HepG2 (cell line): ENCODE data around the gene LRRC19. TPM values are rescaled to one million over a fixed set of nuclear protein-coding genes. Genes with fewer than 3 reads are reported as not detected.

Experiments used
- ATAC-seq: fragments of 200-7000 bp; cut with Tn5 transposase; 3 replicates; pipeline ENCODE4 v1.9.1; 2020; ENCODE audit warnings: mild to moderate bottlenecking, moderate library complexity
- BruUV-seq: library from RNA; stranded (reverse); fragments of 400-500 nt; replicated peaks from 2 replicates; lab custom pipeline; 2021; lab: Mats Ljungman, UMichigan
- CTCF ChIA-PET: fragments of 300-600 bp; formaldehyde crosslinking; extraction: SDS; loops from one replicate; lab custom pipeline; 2021; ENCODE audit warnings: low total read pairs, inconsistent platforms, low intra/inter-chr PET ratio; lab: Yijun Ruan, JAX
- POLR2A ChIA-PET: fragments of 350-600 bp; sonication (Branson Sonifier 250); formaldehyde crosslinking; loops from one replicate; lab custom pipeline; 2020; ENCODE audit warnings: antibody characterized with exemption, inconsistent platforms; lab: Yijun Ruan, JAX
- DNase-seq: peaks from one replicate; pipeline ENCODE4 v3.0.0-alpha.2; 2015; ENCODE audit warnings: low spot score
- FAIRE-seq: peaks from 3 replicates; lab custom pipeline; 2011; peaks lifted over from hg19 to GRCh38; lab: Jason Lieb, UNC
- H2AFZ ChIP-seq: one replicate; pipeline ENCODE4 v1.6.1; 2011; ENCODE audit warnings: low read length, inconsistent platforms
- H3K27ac ChIP-seq: fragments of 300-600 bp; 3 replicates; pipeline ENCODE4 v1.8.0; 2011; ENCODE audit warnings: mixed run types, mild to moderate bottlenecking, mixed read lengths, low read length, inconsistent platforms; ENCODE audit not compliant: insufficient read depth; ENCODE audit errors: extremely low read length
- H3K27me3 ChIP-seq, 2 experiments: fragments of 200-600 bp in 1 of 2; 2 replicates in 1 of 2; 3 replicates in 1 of 2; pipeline versions ENCODE4 v1.6.0 to v1.8.0; 2011; ENCODE audit warnings: low read length in 2 of 2, mild to moderate bottlenecking in 2 of 2, moderate library complexity in 2 of 2, inconsistent platforms in 1 of 2; ENCODE audit not compliant: insufficient read depth in 2 of 2, control insufficient read depth in 1 of 2
- H3K36me3 ChIP-seq, 2 experiments: fragments of 200-600 bp in 1 of 2; replicated peaks in 1 of 2; 2 replicates in 1 of 2; 3 replicates in 1 of 2; pipeline versions ENCODE4 v1.5.1 to v1.8.0; 2011; ENCODE audit warnings: low read length in 2 of 2, inconsistent platforms in 1 of 2; ENCODE audit not compliant: insufficient read depth in 2 of 2, control insufficient read depth in 1 of 2
- H3K4me1 ChIP-seq: 2 replicates; pipeline ENCODE4 v1.5.1; 2012; ENCODE audit warnings: low read length, inconsistent platforms; ENCODE audit not compliant: insufficient read depth
- H3K4me2 ChIP-seq: 2 replicates; pipeline ENCODE4 v1.6.0; 2011; ENCODE audit warnings: low read depth, low read length, inconsistent platforms
- H3K4me3 ChIP-seq, 3 experiments: fragments of 200-600 bp in 1 of 3; sonication (generic), shearing (Covaris generic) in 1 of 3; replicated peaks in 1 of 3; 2 replicates each; pipeline ENCODE4 v1.5.1; 2011 to 2016; ENCODE audit warnings: low read length in 3 of 3, inconsistent platforms in 2 of 3, low read depth in 2 of 3, mild to moderate bottlenecking in 2 of 3, control low read depth in 1 of 3, mixed read lengths in 1 of 3; ENCODE audit not compliant: insufficient read depth in 1 of 3
- H3K79me2 ChIP-seq: one replicate; pipeline ENCODE4 v1.6.1; 2011; ENCODE audit warnings: low read length, inconsistent platforms; ENCODE audit not compliant: insufficient read depth
- H3K9ac ChIP-seq: 2 replicates; pipeline ENCODE4 v1.6.0; 2011; ENCODE audit warnings: mild to moderate bottlenecking, low read depth, low read length, inconsistent platforms; ENCODE audit not compliant: insufficient read depth
- H3K9me3 ChIP-seq: 2 replicates; pipeline ENCODE4 v1.5.1; 2012; ENCODE audit warnings: mild to moderate bottlenecking, low read length
- H4K20me1 ChIP-seq: 2 replicates; pipeline ENCODE4 v1.6.0; 2011; ENCODE audit warnings: inconsistent platforms, mild to moderate bottlenecking, low read length, moderate library complexity; ENCODE audit not compliant: insufficient read depth
- EED ChIP-seq: sonication (generic); formaldehyde crosslinking; IDR thresholded peaks from 2 replicates; pipeline ENCODE4 v1.5.0; 2020; ENCODE audit warnings: mild to moderate bottlenecking, missing genetic modification reagents
- ELF4 ChIP-seq: sonication (generic); formaldehyde crosslinking; IDR thresholded peaks from 2 replicates; pipeline ENCODE4 v1.5.0; 2020; ENCODE audit warnings: missing genetic modification reagents, mild to moderate bottlenecking, moderate library complexity, borderline replicate concordance
- SRSF9 ChIP-seq: fragments of 200-400 bp; formaldehyde crosslinking; IDR thresholded peaks from 2 replicates; pipeline ENCODE4 v1.6.1; 2018; ENCODE audit warnings: borderline replicate concordance, mild to moderate bottlenecking, low read depth, low read length; ENCODE audit not compliant: insufficient read depth, poor library complexity, severe bottlenecking
- TBP ChIP-seq: sonication (generic); formaldehyde crosslinking; IDR thresholded peaks from 2 replicates; pipeline ENCODE4 v1.5.0; 2020; ENCODE audit warnings: missing genetic modification reagents
- ZNF180 ChIP-seq: sonication (generic); formaldehyde crosslinking; IDR thresholded peaks from 2 replicates; pipeline ENCODE4 v1.4.0; 2020; ENCODE audit warnings: low read depth, missing genetic modification reagents, borderline replicate concordance
- ZNF235 ChIP-seq: sonication (generic); formaldehyde crosslinking; IDR thresholded peaks from 2 replicates; pipeline ENCODE4 v1.8.1; 2023; ENCODE audit warnings: mild to moderate bottlenecking, missing genetic modification reagents, borderline replicate concordance
- ZNF343 ChIP-seq: sonication (generic); formaldehyde crosslinking; IDR thresholded peaks from 2 replicates; pipeline ENCODE4 v1.4.0; 2020; ENCODE audit warnings: mild to moderate bottlenecking, missing genetic modification reagents
- ZNF354B ChIP-seq: sonication (generic); formaldehyde crosslinking; IDR thresholded peaks from 2 replicates; pipeline ENCODE4 v1.8.0; 2022; ENCODE audit warnings: mild to moderate bottlenecking, missing genetic modification reagents
- ZSCAN22 ChIP-seq: sonication (generic); formaldehyde crosslinking; IDR thresholded peaks from 2 replicates; pipeline ENCODE4 v1.4.0; 2020; ENCODE audit warnings: mild to moderate bottlenecking, missing genetic modification reagents
- WGBS: methylation state at CpG from one replicate; pipeline ENCODE4 v1.1.6; 2017; ENCODE audit warnings: low lambda C conversion rate; 5-methylcytosine and 5-hydroxymethylcytosine counted together
- in situ Hi-C: cut with HindIII; loops from 2 replicates; pipeline ENCODE4 v1.10.0; 2017; ENCODE audit warnings: low pct_unique_long_range_greater_than_20kb; ENCODE audit not compliant: extremely low pct_ligation_motif_present
- intact Hi-C: fragments of 100-400 bp; cut with micrococcal nuclease; formaldehyde crosslinking; loops from one replicate; pipeline ENCODE4 v1.10.0; 2022; ENCODE audit not compliant: unreplicated experiment
- polyA plus RNA-seq, 8 experiments: library from polyadenylated mRNA; depleted of rRNA in 3 of 8; stranded (reverse) in 7 of 8; unstranded in 1 of 8; fragments of >200 nt; fragmentation: Illumina TruSeq in 4 of 8; extraction: Trizol in 4 of 8; gene quantifications; 2 replicates each; pipeline versions ENCODE4 v1.2.1 to v1.2.3, GENCODE V29; 2011 to 2016; ENCODE audit warnings: low read depth in 4 of 8, missing spikeins in 1 of 8, mixed read lengths in 1 of 8; ENCODE audit not compliant: insufficient read depth in 1 of 8
- total RNA-seq, 5 experiments: library from RNA; depleted of rRNA; stranded (reverse); fragments of >200 nt; fragmentation: Illumina TruSeq; extraction: Trizol; gene quantifications; 2 replicates each; pipeline ENCODE4 v1.2.3, GENCODE V29; 2016; ENCODE audit warnings: low read depth in 1 of 5
- TF ChIP-seq, protein P1 (sequence below): sonication (generic); formaldehyde crosslinking; IDR thresholded peaks from 2 replicates; pipeline ENCODE4 v1.4.0; 2020; ENCODE audit warnings: low read depth, mild to moderate bottlenecking, missing genetic modification reagents
- TF ChIP-seq, protein P2 (sequence below): conservative IDR thresholded peaks from 2 replicates; pipeline ENCODE4 v1.6.1; 2018; ENCODE audit warnings: missing genetic modification reagents

LRRC19 gene
- total and polyA plus RNA-seq, 2 of the 13 experiments (the other 11 are each of a cell fraction or from before 2014, with no cell fraction given), result not detected

DNA sequence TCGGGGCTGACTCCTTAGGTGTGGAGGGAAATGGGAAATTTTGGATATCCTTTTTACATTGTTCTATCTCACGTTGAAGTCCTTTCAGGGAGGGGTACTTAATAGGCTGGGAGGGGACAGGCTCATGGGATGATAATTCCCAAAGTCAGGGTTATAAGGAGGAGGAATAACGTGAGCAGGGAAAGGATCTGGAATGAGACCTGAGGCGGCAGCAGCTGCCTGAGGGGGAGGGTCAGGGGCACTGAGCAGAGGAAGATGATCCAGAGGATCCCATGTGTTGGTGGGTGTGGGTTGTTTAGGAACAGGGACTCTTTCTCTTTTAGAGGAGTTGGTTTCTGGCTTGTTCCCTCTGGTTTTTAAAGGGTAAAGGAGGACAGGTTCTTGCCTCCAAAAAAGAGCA, 30.5 kb downstream of the LRRC19 start:
- intact Hi-C loops (loop anchor here (1.0 to 2.0 kb wide), 2 partner anchors 82 to 231 kb away; partner anchors contain the start of gene CAAP1), in situ Hi-C loops (loop anchor here (5.0 kb wide), 1 partner anchor 233 kb away; no protein-coding TSS in a partner anchor)
- Histone ChIP-seq H3K4me1 (peaks cover 9% of the 10 kb centered on the region), H3K79me2 (peaks cover 2% of the 10 kb centered on the region), H3K27me3 (no peaks in the 10 kb centered on the region), H3K27ac (no peak overlapping the region), H2AFZ (no peak overlapping the region), H3K4me3 (no peak overlapping the region), H3K4me2 (no peak overlapping the region), H3K36me3 (no peaks in the 10 kb centered on the region), H3K9me3 (no peaks in the 10 kb centered on the region), H4K20me1 (no peaks in the 10 kb centered on the region), H3K9ac (no peak overlapping the region)
- TF ChIP-seq ELF4 (no peak), EED (CRISPR knock-in tag) (no peak), ZSCAN22 (CRISPR knock-in tag) (no peak), ZNF343 (CRISPR knock-in tag) (no peak), SRSF9 (no peak), ZNF235 (CRISPR knock-in tag) (no peak), TBP (CRISPR knock-in tag) (no peak), ZNF180 (CRISPR knock-in tag) (no peak), ZNF354B (CRISPR knock-in tag) (no peak)
- TF ChIP-seq, protein P1, sequence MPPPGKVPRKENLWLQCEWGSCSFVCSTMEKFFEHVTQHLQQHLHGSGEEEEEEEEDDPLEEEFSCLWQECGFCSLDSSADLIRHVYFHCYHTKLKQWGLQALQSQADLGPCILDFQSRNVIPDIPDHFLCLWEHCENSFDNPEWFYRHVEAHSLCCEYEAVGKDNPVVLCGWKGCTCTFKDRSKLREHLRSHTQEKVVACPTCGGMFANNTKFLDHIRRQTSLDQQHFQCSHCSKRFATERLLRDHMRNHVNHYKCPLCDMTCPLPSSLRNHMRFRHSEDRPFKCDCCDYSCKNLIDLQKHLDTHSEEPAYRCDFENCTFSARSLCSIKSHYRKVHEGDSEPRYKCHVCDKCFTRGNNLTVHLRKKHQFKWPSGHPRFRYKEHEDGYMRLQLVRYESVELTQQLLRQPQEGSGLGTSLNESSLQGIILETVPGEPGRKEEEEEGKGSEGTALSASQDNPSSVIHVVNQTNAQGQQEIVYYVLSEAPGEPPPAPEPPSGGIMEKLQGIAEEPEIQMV (CRISPR knock-in tag), result no peak
- TF ChIP-seq, protein P2, sequence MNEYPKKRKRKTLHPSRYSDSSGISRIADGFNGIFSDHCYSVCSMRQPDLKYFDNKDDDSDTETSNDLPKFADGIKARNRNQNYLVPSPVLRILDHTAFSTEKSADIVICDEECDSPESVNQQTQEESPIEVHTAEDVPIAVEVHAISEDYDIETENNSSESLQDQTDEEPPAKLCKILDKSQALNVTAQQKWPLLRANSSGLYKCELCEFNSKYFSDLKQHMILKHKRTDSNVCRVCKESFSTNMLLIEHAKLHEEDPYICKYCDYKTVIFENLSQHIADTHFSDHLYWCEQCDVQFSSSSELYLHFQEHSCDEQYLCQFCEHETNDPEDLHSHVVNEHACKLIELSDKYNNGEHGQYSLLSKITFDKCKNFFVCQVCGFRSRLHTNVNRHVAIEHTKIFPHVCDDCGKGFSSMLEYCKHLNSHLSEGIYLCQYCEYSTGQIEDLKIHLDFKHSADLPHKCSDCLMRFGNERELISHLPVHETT (CRISPR knock-in tag), result no peak
- ATAC-seq (no peak), DNase-seq (no peak), FAIRE-seq (no peak)
- WGBS, result 91% methylated on average over 4 of the region's 4 CpGs
- BruUV-seq, result no TSS peak
- POLR2A ChIA-PET, result no interaction called here
- CTCF ChIA-PET, result interaction anchor here (0.5 to 1.1 kb wide), 2 partner anchors 64 to 231 kb away, joined by 3 read pairs; no protein-coding TSS in a partner anchor
